PC-9 (cell line): ENCODE data around the gene RNF5. TPM values are rescaled to one million over a fixed set of nuclear protein-coding genes. Genes with fewer than 3 reads are reported as not detected.

Source experiments
- BruUV-seq: library from RNA; stranded (reverse); fragments of 400-500 nt; replicated peaks from 2 replicates; lab custom pipeline; 2021; lab: Mats Ljungman, UMichigan
- CTCF ChIA-PET: fragments of 300-600 bp; sonication (Branson Sonifier 250); formaldehyde crosslinking; loops from one replicate; lab custom pipeline; 2022; ENCODE audit warnings: antibody characterized with exemption; lab: Charles Lee
- POLR2A ChIA-PET: fragments of 300-600 bp; sonication (Branson Sonifier 250); formaldehyde crosslinking; loops from one replicate; lab custom pipeline; 2022; ENCODE audit warnings: antibody characterized with exemption; ENCODE audit not compliant: unreplicated experiment; lab: Charles Lee
- DNase-seq, 2 experiments: peaks; one replicate each; pipeline versions ENCODE4 v3.0.0 to v3.0.0-alpha.2; 2015 to 2022; ENCODE audit warnings: mixed read lengths in 1 of 2
- H2AFZ ChIP-seq: fragments of 200-600 bp; sonication (generic); 2 replicates; pipeline ENCODE4 v1.8.1; 2017; ENCODE audit warnings: antibody characterized with exemption
- H3F3A ChIP-seq: fragments of 200-600 bp; sonication (generic); 2 replicates; pipeline ENCODE4 v1.8.1; 2017; ENCODE audit warnings: antibody characterized with exemption, mild to moderate bottlenecking, low read depth; ENCODE audit not compliant: insufficient read depth
- H3K27ac ChIP-seq: fragments of 200-600 bp; sonication (generic); 2 replicates; pipeline ENCODE4 v1.6.1; 2016; ENCODE audit warnings: mixed run types
- H3K27me3 ChIP-seq: fragments of 200-600 bp; sonication (generic); 2 replicates; pipeline ENCODE4 v1.6.1; 2016; ENCODE audit warnings: low read depth, mixed run types; ENCODE audit not compliant: insufficient read depth
- H3K36me3 ChIP-seq: fragments of 200-600 bp; sonication (generic); 2 replicates; pipeline ENCODE4 v1.6.1; 2016; ENCODE audit warnings: low read depth, mixed run types
- H3K4me1 ChIP-seq: fragments of 200-600 bp; sonication (generic); replicated peaks from 2 replicates; pipeline ENCODE4 v1.6.1; 2016; ENCODE audit warnings: mixed run types; ENCODE audit not compliant: insufficient read depth
- H3K4me2 ChIP-seq: fragments of 200-600 bp; sonication (generic); 2 replicates; pipeline ENCODE4 v1.6.1; 2017; ENCODE audit warnings: mixed run types
- H3K4me3 ChIP-seq: fragments of 200-600 bp; sonication (generic); 2 replicates; pipeline ENCODE4 v1.6.1; 2016; ENCODE audit warnings: mixed run types
- H3K79me2 ChIP-seq: fragments of 200-600 bp; sonication (generic); 2 replicates; pipeline ENCODE4 v1.6.1; 2017; ENCODE audit warnings: low read depth, mixed run types
- H3K9me2 ChIP-seq: fragments of 200-600 bp; sonication (generic); 2 replicates; pipeline ENCODE4 v1.8.1; 2017; ENCODE audit warnings: mild to moderate bottlenecking; ENCODE audit not compliant: insufficient read depth
- H3K9me3 ChIP-seq: fragments of 200-600 bp; sonication (generic); 2 replicates; pipeline ENCODE4 v1.8.1; 2016; ENCODE audit warnings: low read depth; ENCODE audit not compliant: insufficient read depth
- H4K20me1 ChIP-seq: fragments of 200-600 bp; sonication (generic); 2 replicates; pipeline ENCODE4 v1.8.1; 2017; ENCODE audit not compliant: insufficient read depth
- CTCF ChIP-seq: fragments of 200-600 bp; sonication (generic); conservative IDR thresholded peaks from 2 replicates; pipeline ENCODE4 v1.6.1; 2017; ENCODE audit warnings: mixed run types, antibody characterized with exemption, mild to moderate bottlenecking, moderate library complexity
- EZH2 ChIP-seq: fragments of 200-600 bp; sonication (generic); IDR thresholded peaks from 2 replicates; pipeline ENCODE4 v1.8.0; 2017; ENCODE audit warnings: antibody characterized with exemption, low read depth
- intact Hi-C: fragments of 100-400 bp; cut with micrococcal nuclease; formaldehyde crosslinking; loops from one replicate; pipeline ENCODE4 v1.10.0; 2022; ENCODE audit not compliant: unreplicated experiment
- microRNA-seq: library from miRNA; unstranded; fragments of <30 nt; microRNA quantifications from one replicate; pipeline ENCODE4 v1.2.0, GENCODE V29; 2021; ENCODE audit warnings: borderline number of aligned reads, borderline replicate concordance
- total RNA-seq: library from RNA; stranded (reverse); gene quantifications from 2 replicates; pipeline ENCODE4 v1.2.3, GENCODE V29; 2021

RNF5 gene
- total RNA-seq, 1 experiment from 2014 or later, result 45.6 TPM

- Histone ChIP-seq H3K4me1 (no peaks in the 10 kb centered on the region), H3F3A (no peaks in the 10 kb centered on the region), H3K9me2 (no peaks in the 10 kb centered on the region), H2AFZ (no peak within 1 kb of the TSS), H4K20me1 (no peaks in the 10 kb centered on the region), H3K36me3 (no peaks in the 10 kb centered on the region), H3K4me3 (no peak within 1 kb of the TSS), H3K79me2 (no peaks in the 10 kb centered on the region), H3K27me3 (peaks cover 45% of the 10 kb centered on the region), H3K9me3 (no peaks in the 10 kb centered on the region), H3K4me2 (no peak within 1 kb of the TSS), H3K27ac (no peak within 1 kb of the TSS)
- DNase-seq, result no peak
- BruUV-seq, result no TSS peak
- intact Hi-C loops, result no loop called here
- CTCF ChIA-PET, result no interaction called here
- TF ChIP-seq EZH2 (no peak), CTCF (no peak)
- POLR2A ChIA-PET, result no interaction called here
Measured at GRCh38 chr6:32223258-32224235, 45.3 kb downstream of the RNF5 start, which contains the start of gene NOTCH4. NOTCH4 (minus strand) TSS chr6:32224067; CDS start chr6:32223928, 139 bp downstream.

DNA sequence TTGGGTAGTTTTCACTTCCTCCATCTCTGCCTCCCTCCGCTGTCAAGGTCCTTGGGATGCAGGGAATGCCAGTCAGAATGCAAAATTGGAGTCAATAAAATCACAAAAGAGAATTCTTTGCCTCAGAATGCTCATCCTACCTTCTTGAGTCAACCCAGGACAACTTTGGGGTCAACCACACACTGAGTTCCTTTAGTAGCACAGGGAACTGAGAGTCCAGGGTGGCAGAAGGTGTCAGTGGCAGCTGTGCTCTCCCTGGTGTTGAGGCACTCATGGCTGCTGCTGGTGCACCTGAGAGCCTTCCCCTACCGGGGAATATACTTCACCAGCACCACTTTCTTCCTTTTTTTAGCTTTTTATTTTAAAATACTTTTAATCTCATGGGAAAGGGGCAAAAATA is 46.5 kb downstream of the RNF5 start:
- TF ChIP-seq EZH2 (no peak), CTCF (no peak)
- Histone ChIP-seq H3K9me3 (no peaks in the 10 kb centered on the region), H4K20me1 (no peaks in the 10 kb centered on the region), H2AFZ (no peak overlapping the region), H3K79me2 (no peaks in the 10 kb centered on the region), H3K9me2 (no peaks in the 10 kb centered on the region), H3K4me3 (no peak overlapping the region), H3K27ac (no peak overlapping the region), H3K36me3 (no peaks in the 10 kb centered on the region), H3K4me1 (no peaks in the 10 kb centered on the region), H3K27me3 (peaks cover 34% of the 10 kb centered on the region), H3F3A (no peaks in the 10 kb centered on the region), H3K4me2 (no peak overlapping the region)
- intact Hi-C loops, result no loop called here
- ChIA-PET CTCF (no interaction called here), POLR2A (no interaction called here)
- DNase-seq, result no peak
- no TSS peak for BruUV-seq

GRCh38 chr6:32226434-32226833 is 48.2 kb downstream of the RNF5 start:
- no peak overlapping the region for H3K4me2 ChIP-seq
- DNase-seq, result no peak
- no peaks in the 10 kb centered on the region for H3K4me1 ChIP-seq
- H3K9me3 ChIP-seq, result no peaks in the 10 kb centered on the region
- no peaks in the 10 kb centered on the region for H3F3A ChIP-seq
- BruUV-seq, result no TSS peak
- CTCF ChIA-PET, result no interaction called here
- no peaks in the 10 kb centered on the region for H3K79me2 ChIP-seq
- H3K36me3 ChIP-seq, result no peaks in the 10 kb centered on the region
- no peak overlapping the region for H3K27ac ChIP-seq
- H3K4me3 ChIP-seq, result no peak overlapping the region
- intact Hi-C loops, result no loop called here
- H4K20me1 ChIP-seq, result no peaks in the 10 kb centered on the region
- TF ChIP-seq CTCF (no peak), EZH2 (no peak)
- H2AFZ ChIP-seq, result no peak overlapping the region
- POLR2A ChIA-PET, result no interaction called here
- H3K27me3 ChIP-seq, result peaks cover 17% of the 10 kb centered on the region
- no peaks in the 10 kb centered on the region for H3K9me2 ChIP-seq

Small RNA genes lying within 50 kb of the gene (microRNA-seq; reads per million reads assigned to microRNA genes)
- gene MIR6721 (3.4 reads per million), gene MIR6833 (not detected)

Other genes starting within 250 kb of the RNF5 start
- gene CFB, start 232.3 kb upstream of the RNF5 start, total RNA-seq, result 22.6 and 25.5 TPM in 2 replicates
- 43.0 and 50.8 TPM in 2 replicates for gene NELFE, start 219.4 kb upstream of the RNF5 start, total RNA-seq
- 67.9 and 86.0 TPM in 2 replicates for gene SKIC2, start 219.2 kb upstream of the RNF5 start, total RNA-seq
- 24.5 and 36.0 TPM in 2 replicates for gene DXO, start 206.3 kb upstream of the RNF5 start, total RNA-seq
- 7.0 and 9.3 TPM in 2 replicates for gene C4A, start 196.3 kb upstream of the RNF5 start, total RNA-seq
- gene C4B, start 163.6 kb upstream of the RNF5 start, total RNA-seq, result 7.5 and 8.3 TPM in 2 replicates
- 0.33 TPM in 1 of 2 replicates, not detected in the other for gene CYP21A2, start 140.0 kb upstream of the RNF5 start, total RNA-seq
- gene TNXB, start 69.1 kb upstream of the RNF5 start, total RNA-seq, result 15.1 and 22.1 TPM in 2 replicates
- 87.2 and 102 TPM in 2 replicates for gene ATF6B, start 50.2 kb upstream of the RNF5 start, total RNA-seq
- gene FKBPL, start 48.1 kb upstream of the RNF5 start, total RNA-seq, result 11.6 and 12.6 TPM in 2 replicates
- gene PRRT1, start 26.5 kb upstream of the RNF5 start, total RNA-seq, result 12.6 and 15.9 TPM in 2 replicates
- 38.2 and 42.5 TPM in 2 replicates for gene PPT2, start 24.3 kb upstream of the RNF5 start, total RNA-seq
- 23.3 and 26.0 TPM in 2 replicates for gene EGFL8, start 13.8 kb upstream of the RNF5 start, total RNA-seq
- 58.9 and 61.7 TPM in 2 replicates for gene AGPAT1, start 2.3 kb upstream of the RNF5 start, total RNA-seq
- gene AGER, start 5.8 kb downstream of the RNF5 start, total RNA-seq, result 18.1 and 20.4 TPM in 2 replicates
- gene PBX2, start 11.8 kb downstream of the RNF5 start, total RNA-seq, result 88.2 and 89.3 TPM in 2 replicates
- 8.6 and 10.4 TPM in 2 replicates for gene GPSM3, start 14.2 kb downstream of the RNF5 start, total RNA-seq
- 1.2 and 1.5 TPM in 2 replicates for gene NOTCH4, start 45.7 kb downstream of the RNF5 start, total RNA-seq
- gene TSBP1, start 193.5 kb downstream of the RNF5 start, total RNA-seq, result not detected in 2 replicates
- gene BTNL2, start 228.8 kb downstream of the RNF5 start, total RNA-seq, result not detected in 2 replicates